AG08396 (cell line): ENCODE data around the gene S1PR5.
A peak's percentile ranks its signal among the peaks of the same experiment; 100 is the strongest.

Experiments
- DNase-seq: peaks from one replicate; pipeline ENCODE4 v3.0.0; 2012; ENCODE audit warnings: low spot score, mixed read lengths

S1PR5 gene

DNA sequence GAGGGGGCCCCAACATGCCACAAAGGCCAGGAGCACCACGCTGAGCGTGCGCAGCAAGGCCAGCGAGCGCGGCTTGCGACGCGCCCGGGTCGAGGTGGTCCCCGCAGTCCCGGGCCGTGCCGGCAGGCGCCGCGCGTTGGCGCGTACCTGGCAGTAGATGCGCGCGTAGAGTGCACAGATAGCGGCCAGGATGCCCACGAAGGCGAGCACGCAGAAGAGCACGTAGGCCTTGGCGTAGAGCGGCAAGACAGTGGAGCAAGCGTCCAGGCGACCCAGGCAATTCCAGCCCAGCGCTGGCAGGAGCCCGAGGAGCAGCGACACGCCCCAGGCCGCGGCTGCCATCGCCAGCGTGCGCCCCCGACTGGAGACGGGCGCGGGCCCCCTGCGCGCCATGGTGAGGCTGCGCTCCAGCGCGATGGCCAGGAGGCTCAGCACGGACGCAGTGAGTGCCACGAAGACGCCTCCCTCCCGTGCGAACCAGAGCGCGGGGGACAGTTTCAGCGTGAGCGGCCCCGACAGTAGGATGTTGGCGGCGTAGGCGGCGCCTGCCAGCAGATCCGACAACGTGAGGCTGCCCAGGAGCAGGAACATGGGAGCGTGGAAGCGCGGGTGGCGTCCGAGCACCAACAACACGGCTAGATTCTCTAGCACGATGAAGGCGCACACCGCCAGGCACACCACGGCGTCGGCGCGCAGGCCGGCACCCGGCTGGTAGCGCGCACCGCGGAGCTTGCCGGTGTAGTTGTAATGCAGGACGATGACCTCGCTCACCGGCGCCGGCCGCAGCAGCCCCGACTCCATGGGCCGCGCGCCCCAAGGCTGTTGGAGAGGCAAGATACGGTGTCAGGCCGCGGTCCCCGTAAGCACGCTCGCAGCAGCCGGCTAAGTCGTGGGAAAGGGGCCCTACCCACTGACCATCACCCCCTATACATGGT is 2.8 kb downstream of the S1PR5 start:
- DNase-seq: no peak

DNA sequence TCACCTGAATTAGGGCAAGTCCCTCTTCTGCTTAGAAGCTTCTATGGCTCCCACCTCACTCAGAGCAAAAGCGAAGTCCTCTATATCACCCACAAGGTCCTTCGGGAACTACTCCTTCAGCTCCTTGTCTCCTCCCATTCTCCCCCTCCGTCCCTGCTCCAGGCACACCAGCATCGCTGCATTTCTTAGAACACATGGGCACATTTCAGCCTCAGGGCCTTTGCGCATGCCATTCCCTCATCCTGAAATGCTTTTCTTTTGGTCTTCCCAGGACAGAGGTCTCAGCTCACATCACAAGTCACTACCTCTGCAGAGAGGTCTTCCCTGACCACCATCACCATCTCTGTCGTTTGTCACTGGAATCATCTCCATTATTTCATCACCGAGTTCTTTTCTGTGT is 4.0 kb downstream of the S1PR5 start:
- no peak for DNase-seq

DNA sequence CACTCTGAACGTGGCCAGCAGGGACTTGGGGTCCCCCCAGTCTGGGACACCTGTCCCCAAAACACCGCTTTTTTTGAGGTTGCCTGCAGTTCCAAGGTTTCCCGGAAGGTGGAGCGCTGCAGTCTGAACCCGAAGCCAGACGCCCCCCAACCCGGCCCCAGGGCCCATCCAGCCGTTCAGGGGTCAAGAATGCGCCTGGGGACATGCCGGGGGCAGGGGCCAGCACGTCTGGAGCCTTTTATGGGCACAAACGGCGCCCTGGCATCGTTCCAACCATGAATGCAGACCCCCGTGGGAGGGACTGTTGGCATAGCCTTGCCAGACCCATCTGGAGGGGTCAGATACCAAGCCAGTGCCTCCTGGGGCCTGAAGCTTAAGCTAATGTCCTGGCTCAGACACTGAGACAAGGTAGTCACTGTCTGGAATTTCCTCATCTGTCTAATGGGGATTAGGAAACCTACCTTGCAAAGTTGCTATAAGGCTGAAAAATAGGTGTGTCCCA is 6.9 kb downstream of the S1PR5 start:
- peak; percentile 53 for DNase-seq

DNA sequence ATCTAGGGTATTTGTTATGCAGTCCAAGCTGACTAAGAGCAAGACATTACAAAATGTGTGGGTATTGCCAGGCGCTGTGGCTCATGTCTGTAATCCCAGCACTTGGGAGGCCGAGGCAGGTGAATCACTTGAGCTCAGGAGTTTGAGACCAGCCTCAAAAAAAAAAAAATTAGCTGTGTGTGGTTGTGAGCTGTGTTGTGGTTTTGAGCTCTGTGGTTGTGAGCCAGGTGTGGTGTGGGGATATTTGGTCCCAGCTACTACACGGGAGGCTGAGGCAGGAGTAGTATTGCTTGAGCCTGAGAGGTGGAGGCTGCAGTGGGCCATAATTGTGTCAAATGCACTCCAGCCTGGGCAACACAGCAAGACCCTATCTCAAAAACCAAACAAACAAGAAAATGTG is 8.5 kb downstream of the S1PR5 start:
- DNase-seq: no peak

DNA sequence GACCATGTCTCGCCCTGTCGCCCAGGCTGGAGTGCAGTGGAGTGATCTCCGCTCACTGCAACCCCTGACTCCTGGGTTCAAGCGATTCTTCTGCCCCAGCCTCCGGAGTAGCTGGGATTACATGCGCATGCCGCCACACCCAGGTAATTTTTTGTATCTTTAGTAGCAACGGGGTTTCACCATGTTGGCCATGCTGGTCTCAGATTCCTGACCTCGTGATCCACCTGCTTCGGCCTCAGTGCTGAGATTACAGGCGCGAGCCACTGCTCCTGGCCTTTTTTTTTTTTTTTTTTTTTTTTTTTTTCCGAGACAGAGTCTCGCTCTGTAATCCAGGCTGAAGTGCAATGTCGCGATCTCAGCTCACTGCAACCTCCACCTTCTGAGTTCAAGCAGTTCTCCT is 9.2 kb downstream of the S1PR5 start:
- no peak for DNase-seq

DNA sequence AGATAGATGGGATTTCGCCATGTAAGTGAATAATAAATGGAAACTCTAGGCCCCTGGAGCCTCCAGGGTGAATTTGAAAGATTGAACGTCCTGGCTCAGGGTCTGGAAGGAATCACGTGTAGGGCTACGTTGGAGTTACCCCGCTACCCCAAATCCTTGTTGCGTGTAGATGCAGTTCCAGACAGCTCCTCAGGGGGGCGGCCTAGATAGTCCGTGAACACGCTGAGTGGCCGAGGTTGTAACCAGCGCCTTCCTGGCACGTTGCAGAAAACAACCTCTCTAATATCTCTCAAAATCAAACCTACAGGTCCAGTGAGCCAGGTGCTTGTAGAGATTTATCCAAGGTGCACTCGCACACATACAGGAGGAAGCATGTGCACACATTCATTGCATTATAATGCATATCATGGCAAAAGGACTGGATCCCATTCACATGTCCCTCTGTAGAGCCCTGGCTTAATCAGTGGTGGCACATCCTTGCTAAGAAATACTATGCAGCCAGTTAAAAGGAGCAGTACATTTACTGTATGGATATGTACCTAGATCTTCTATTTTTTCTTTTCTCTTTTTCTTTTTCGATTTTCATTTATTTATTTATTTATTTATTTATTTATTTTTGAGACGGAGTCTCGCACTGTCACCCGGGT is 11.5 kb downstream of the S1PR5 start:
- DNase-seq: peak; percentile 78

DNA sequence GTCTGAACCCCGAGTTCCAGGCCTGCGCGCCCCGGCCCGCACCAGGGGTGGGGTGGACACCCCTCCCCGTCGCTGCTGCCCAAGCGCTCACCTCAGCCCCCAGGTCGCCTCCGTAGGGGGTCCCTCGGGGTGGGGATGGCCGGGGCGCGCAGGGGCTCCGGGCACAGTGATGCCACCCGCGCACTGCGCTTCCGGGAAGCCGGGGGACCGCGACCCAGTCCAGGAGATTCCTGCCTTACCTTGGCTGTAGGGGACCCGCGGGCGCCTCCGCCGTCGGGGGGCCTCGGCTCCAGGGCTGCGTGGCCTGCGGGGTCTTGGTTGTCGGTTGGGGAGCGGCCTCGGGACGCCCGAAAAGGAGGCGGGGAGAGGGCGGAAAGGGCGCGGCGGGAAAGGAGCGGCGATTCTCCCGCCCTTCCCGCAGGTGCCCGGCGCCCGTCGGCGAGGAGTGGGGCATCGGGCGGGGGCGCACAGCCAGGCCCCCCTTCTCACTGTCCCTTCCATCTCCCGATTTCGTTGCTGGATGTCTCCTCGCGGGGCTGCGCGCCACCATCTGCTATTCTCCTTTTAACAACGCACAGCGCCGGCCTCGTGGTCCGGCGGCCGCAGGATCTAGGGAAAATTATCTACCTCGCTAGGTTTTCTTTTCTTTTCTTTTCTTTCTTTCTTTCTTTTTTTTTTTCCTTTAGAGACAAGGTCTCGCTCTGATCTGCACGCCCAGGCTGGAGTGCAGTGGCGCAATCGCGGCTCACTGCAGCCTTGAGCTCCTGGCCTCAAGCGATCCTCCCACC is 14.1 kb downstream of the S1PR5 start, which contains the start of gene KEAP1:
KEAP1 (minus strand) TSS at position 355 of the 788 bp plus-strand sequence. CDS start 3,323 bp downstream, outside the sequence.
- DNase-seq: peak; percentile 55

DNA sequence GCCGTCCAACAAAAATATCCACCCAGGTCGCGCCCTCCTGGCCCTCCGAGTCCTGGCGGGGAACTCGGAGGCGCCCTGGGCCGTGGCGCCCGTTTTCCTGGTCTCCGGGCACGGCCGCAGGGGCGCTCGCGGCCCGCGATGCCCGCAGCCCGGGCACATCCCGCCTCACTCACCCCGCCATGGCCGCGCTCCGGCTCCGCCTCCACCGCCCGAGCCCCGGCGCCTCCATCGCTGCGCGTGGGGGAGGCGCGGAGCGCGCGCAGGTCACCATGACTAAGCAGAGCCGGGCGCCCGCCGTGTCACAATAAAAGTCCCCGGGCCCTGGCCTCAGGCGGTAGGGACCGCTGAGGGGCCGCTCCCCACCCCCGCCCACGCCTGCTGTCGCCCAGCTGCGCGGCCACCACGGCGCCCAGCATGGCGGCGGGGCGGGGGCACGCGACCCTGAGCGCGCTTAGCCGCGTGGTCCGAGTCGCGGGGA is 14.7 kb downstream of the S1PR5 start:
- DNase-seq: peak; percentile 97

DNA sequence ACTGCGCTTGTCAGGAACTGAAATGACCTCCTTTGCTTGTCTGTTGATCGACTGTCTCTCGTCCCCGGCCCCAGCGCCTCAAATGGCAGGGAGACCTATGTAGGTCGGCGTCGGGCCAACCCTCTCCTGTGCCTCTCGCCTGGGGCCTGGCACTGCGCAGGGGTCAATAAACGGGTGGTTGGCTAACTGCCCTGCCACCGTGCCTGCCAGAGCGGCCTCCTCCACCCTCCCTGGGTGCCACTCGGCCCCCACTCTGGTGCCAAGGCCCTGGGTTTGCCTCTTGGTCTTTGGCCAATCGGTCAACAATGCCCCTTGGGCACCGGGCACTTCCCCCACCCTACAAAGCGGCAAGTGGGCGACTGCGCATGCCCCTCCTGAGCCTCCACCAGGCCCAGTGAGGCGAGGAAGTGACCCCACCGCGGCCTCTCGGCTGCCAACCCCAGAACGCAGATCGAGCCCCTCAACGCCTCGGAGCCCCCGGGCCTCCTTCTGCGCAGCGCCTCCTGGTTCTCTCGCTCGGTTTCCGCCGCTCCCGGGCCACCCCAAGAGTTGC is 15.2 kb downstream of the S1PR5 start:
- DNase-seq: peak; percentile 81

DNA sequence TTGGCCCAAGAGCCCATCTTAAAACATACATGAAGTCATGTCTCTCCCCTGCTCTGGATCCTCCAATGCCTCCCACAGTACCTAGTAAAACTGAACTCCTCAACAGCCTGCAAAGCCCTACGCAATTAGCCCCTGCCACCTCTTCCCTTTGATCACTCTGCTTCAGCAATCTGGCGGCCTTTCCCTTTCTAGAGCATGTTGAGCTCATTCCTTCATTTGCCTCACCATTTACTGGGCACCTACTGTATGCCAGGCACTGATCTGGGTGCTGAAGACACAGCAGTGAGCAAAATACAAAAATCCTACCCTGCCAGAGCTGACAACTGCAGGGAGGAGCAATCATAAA is 17.0 kb downstream of the S1PR5 start:
- no peak for DNase-seq

DNA sequence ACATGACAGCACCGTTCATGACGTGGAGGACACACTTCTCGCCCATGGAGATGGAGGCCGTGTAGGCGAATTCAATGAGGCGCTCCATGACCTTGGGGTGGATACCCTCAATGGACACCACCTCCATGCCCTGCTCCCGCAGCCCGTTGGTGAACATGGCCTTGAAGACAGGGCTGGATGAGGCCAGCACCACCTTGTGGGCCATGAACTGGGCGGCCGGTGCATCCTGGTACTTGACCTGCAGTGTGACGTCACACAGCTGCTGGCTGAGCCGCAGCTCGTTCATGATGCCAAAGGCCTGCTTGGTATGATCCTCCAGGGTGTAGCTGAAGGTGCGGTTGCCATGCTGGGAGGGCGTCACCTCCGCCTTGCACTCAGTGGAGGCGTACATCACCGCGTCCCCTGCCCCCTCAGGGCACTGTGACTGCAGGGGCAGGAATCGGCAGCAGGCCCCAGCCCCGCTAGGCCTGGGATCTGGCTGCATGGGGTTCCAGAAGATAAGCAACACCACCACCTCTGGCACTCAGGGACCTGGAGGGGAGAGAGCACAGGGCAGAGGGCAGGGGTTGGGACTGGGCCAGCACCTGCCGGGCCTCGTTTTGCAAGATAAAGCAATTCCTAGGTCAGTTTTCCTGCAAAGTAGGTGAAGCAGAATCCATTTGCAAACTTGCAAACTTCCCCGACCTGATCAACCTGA is 17.5 kb downstream of the S1PR5 start:
- DNase-seq: no peak

DNA sequence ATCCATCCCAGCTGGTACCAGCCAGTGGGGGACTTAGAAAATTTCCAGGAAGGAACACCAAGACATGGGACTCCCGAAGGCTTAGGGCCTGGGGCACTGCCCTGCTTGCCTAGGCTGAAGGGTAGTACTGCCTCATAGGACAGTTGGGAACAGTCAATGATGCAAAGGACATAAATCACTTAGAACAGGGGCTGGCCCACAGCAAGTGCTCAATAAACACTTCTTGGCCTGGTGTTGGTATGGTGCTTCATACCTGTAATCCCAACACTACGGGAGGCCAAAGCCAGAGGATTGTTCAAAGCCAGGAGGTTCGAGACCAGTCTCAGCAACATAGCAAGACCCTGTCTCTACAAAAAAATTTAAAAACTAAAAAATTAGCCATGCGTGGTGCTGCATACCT is 19.9 kb downstream of the S1PR5 start:
- DNase-seq: peak; percentile 2

DNA sequence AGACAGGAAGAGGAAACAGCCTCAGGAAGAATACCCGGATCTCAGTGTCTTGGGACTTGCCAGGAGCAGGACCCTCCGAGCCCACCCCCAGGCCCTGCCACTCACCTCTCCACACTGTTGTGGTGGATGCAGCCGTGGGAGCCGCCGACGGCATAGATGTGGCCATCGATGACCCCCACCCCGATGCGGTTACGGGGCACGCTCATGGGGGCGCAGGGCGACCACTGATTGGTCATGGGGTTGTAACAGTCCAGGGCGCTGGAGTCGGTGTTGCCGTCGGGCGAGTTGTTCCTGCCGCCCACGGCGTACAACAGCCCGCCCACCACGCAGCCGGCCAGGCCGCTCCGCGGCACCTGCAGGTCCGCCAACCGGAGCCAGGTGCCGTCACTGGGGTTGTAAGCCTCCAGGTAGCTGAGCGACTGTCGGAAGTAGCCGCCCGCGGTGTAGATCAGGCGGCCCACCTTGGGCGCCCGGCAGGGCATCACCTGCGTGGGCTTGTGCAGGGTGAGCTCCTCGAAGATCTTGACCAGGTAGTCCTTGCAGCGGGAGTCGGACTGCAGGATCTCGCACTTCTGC is 25.7 kb downstream of the S1PR5 start:
- DNase-seq: no peak

DNA sequence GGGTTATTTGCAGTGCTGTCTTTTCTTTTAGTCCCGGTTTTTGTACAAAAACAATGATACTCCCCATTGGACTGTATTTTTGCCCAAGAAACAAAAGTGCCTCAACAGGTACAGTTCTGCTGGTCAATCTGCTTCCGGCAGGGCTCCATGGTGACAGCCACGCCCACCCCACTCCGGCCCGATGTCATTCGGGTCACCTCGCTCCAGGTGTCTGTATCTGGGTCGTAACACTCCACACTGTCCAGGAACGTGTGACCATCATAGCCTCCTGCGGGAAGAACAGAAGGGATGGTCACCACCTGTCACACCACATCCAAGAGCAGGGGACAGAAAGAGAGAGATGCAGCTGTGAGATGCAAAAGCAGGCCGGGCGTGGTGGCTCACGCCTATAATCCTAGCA is 30.7 kb downstream of the S1PR5 start:
- peak; percentile 1 for DNase-seq

DNA sequence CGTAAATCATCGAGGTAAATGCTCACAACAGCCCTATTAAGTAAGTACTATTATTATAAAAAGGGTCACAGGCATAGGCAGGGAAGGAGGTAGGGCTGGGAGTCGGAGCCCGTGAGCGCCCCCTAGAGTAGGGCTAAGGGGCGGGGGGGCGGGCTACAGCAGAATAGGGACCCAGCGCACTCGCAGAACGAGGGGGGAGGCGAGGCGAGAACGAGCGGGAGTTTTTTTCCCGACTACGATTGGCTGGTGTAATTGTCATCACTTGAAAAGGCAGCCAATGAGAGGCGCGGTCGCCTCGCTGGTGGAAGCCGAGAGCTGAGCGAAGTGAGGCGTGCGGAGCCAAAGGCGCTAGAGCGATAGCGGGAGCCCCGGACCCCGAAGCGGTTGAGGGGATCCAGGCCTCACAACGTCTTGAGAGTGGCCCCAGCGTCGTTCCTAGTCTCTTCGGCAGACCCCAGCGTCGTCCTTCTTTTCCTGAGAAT is 38.3 kb downstream of the S1PR5 start:
- DNase-seq: peak; percentile 87

DNA sequence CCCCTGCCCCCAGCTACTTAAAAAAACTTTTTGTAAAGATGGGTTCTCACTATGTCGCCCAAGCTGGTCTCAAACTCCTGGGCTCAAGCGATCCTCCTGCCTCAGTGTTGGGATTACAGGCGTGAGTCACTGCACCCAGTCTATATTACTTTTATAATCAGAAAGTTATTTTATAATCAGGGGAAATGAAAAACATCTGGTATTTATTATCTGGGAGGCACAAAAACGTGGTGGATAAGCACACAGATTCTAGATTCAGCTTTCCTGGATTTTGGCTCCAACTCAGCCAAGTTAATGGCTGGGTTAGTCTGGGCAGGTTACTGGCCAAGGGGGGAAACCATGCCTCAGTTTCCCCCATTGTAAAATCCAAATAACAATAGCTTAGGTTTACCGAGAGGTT is 38.8 kb downstream of the S1PR5 start:
- DNase-seq: peak; percentile 5

DNA sequence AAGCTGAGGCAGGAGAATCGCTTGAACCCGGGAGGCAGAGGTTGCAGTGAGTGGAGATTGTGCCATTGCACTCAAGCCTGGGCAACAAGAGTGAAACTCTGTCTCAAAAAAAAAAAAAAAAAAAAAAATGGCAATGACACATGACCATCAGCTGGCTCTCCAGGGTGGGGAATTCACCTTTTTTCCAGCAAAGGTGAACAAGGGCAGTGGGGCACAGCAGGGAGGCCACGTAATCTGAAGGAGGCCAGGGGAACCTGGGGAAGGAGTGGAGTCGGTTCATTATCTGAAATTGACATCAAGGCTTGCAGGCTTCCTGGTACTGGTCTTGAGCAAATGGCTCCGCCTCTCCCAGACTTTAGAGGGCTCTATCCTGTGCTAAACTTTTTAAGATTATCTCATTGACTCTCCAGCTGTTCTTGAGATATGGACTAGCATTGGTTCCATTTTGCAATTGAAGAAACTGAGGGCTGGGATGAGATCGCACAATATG is 42.2 kb downstream of the S1PR5 start:
- peak; percentile 1 for DNase-seq

DNA sequence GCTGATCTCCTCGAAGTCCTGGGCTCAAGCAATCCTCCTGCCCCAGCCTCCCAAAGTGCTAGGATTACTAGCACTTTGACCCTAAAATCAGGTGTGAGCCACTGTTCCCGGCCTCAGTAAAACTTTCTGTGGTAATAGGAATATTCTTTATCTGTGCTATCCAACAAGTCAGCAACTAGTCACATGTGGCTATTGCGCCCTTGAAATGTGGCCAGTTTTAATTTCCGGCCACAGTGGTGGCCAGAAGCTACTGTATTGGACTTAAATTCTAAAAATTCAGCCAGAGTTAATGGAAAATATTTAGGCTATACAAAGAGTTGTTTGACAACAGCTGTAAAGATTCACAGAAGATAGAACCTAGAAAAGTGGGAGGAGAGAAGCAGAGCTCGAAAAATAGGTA is 44.1 kb downstream of the S1PR5 start:
- peak; percentile 2 for DNase-seq

DNA sequence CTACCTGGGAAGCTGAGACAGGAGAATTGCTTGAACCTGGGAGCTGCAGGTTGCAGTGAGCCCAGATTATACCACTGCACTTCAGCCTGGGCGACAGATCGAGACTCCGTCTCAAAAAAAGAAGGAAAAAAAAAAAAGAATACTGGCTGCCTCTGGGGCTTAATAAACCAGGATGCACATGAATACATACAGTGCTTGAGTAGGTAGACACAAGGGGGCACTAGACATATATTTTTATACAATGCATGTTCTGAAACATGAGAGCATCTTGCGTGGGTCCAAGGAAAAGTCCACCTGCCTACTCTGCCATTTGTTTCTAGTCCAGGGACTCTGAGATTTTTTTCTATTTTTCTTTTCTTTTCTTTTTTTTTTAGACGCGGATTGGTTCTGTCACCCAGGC is 45.3 kb downstream of the S1PR5 start:
- DNase-seq: peak; percentile 32

DNA sequence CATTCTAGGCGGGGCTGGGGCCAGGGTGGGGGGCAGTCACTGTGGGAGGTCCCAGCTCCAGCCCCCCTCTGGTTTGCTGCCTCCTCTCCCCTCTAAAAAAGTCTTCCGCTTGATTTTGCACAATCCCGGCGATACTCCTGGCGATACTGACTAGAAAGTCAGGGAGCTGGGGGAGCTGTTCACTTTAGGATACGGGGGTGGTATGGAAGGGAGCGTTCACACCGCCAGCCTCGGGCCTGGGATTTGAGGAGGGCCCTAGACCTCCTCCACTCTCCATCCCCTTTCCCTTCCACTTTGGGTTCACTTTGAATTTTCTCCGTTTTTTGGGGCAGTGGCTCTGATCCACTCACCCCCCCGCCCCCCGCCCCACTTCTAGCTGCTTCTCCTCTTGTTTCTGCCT is 49.1 kb downstream of the S1PR5 start:
- peak; percentile 2 for DNase-seq
